Bronchial epithelial cell (primary cell): ENCODE results near the gene ACKR3. TPM values are rescaled to one million over a fixed set of nuclear protein-coding genes. Genes with fewer than 3 reads are reported as not detected.

Source experiments
- DNase-seq: peaks from one replicate; pipeline ENCODE4 v3.0.0-alpha.2; 2010; ENCODE audit warnings: low read depth
- FAIRE-seq: peaks from 2 replicates; lab custom pipeline; 2011; peaks lifted over from hg19 to GRCh38; lab: Jason Lieb, UNC
- H3K27me3 ChIP-seq: 2 replicates; pipeline ENCODE4 v1.5.1; 2011; ENCODE audit warnings: low read length; ENCODE audit not compliant: control insufficient read depth, insufficient read depth
- H3K36me3 ChIP-seq: 2 replicates; pipeline ENCODE4 v1.5.1; 2011; ENCODE audit warnings: low read length; ENCODE audit not compliant: control insufficient read depth, insufficient read depth
- H3K4me3 ChIP-seq: 2 replicates; pipeline ENCODE4 v1.5.1; 2011; ENCODE audit warnings: mild to moderate bottlenecking, low read depth, low read length, control low read depth
- CTCF ChIP-seq: IDR thresholded peaks from 2 replicates; pipeline ENCODE4 v1.5.1; 2011; ENCODE audit warnings: mild to moderate bottlenecking, moderate library complexity, low read length, control low read depth, inconsistent platforms; ENCODE audit not compliant: insufficient read depth, severe bottlenecking
- total RNA-seq: library from RNA; depleted of rRNA; stranded (reverse); fragments of >200 nt; gene quantifications from 2 replicates; pipeline ENCODE4 v1.2.1, GENCODE V29; 2014

ACKR3 gene
- total RNA-seq, 1 donor from 2014 or later: 17.9 TPM

DNA sequence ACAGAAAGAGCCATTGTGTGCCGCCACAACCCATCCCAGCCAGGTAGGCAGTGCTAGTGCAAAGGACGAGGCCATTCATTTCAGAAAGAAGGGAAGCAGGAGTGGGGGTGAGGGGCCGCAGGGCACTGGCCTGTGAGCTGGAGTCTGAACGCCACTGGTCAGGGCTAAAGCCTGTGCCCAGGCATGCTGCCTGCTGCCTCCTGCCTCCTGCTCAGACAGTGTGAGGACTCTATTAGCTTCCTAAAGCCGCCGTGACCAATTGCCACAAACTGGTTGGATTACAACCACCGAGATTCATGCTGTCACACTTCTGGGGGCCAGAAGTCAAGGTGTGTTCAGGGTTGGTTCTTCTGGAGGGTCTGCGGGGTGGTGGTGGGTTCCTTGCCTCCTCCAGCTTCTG, 21.2 kb downstream of the ACKR3 start:
- Histone ChIP-seq H3K36me3 (no peaks in the 10 kb centered on the region), H3K27me3 (no peaks in the 10 kb centered on the region), H3K4me3 (no peak overlapping the region)
- DNase-seq (no peak), FAIRE-seq (no peak)
- no peak for TF ChIP-seq CTCF

- Histone ChIP-seq H3K36me3 (no peaks in the 10 kb centered on the region), H3K4me3 (no peak overlapping the region), H3K27me3 (no peaks in the 10 kb centered on the region)
- no peak for FAIRE-seq
- peak; percentile 29 for DNase-seq
- TF ChIP-seq CTCF: no peak
Measured at GRCh38 chr2:236592821-236593220, 23.2 kb downstream of the ACKR3 start.

DNA sequence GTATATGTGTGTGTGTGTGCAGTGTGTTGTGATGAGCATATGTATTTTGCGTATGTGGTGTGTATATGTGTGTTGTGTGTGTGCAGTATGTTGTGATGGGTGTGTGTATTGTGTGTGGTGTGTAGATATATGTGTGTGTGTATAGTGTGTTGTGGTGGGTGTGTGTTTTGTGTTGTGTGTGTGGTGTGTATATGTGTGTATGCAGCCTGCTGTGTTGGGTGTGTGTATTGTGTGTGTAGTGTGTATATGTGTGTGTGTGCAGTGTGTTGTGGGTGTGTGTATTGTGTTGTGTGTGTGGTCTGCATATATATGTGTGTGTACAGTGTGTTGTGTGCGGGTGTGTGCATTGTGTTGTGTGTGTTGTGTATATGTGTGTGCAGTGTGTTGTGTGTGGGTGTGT, 23.9 kb downstream of the ACKR3 start:
- no peak for TF ChIP-seq CTCF
- Histone ChIP-seq H3K27me3 (no peaks in the 10 kb centered on the region), H3K4me3 (no peak overlapping the region), H3K36me3 (no peaks in the 10 kb centered on the region)
- DNase-seq (no peak), FAIRE-seq (no peak)

- peak; percentile 96 for FAIRE-seq
- no peak overlapping the region for H3K4me3 ChIP-seq
Measured at GRCh38 chr2:236593956-236594355, 24.3 kb downstream of the ACKR3 start.

GRCh38 chr2:236597629-236598028, 28.0 kb downstream of the ACKR3 start:
- H3K36me3 ChIP-seq: no peaks in the 10 kb centered on the region
- no peaks in the 10 kb centered on the region for H3K27me3 ChIP-seq
- no peak for TF ChIP-seq CTCF
- FAIRE-seq: no peak
- DNase-seq: no peak
- no peak overlapping the region for H3K4me3 ChIP-seq

More at GRCh38 chr2:236593956-236594355, 24.3 kb downstream of the ACKR3 start:
- H3K36me3 ChIP-seq: no peaks in the 10 kb centered on the region
- no peaks in the 10 kb centered on the region for H3K27me3 ChIP-seq
- TF ChIP-seq CTCF: no peak
- DNase-seq: no peak

- Histone ChIP-seq H3K4me3 (no peak overlapping the region), H3K27me3 (no peaks in the 10 kb centered on the region), H3K36me3 (no peaks in the 10 kb centered on the region)
- no peak for TF ChIP-seq CTCF
- DNase-seq: no peak
- no peak for FAIRE-seq
Measured at GRCh38 chr2:236599059-236599458, 29.4 kb downstream of the ACKR3 start.
